Activated CD4-positive, CD25-positive, alpha-beta regulatory T cell treated with anti-CD3 and anti-CD28 coated beads, Interleukin-2, amount 50 U/mL, for 16 hours (primary cell): ENCODE data around the gene IMMT.
"Not testable (repeated sequence)": the region's sequence is repeated elsewhere in the genome, so short reads cannot be mapped to it uniquely, and the experiment has no call there.

Source experiments
- DNase-seq: peaks from one replicate; pipeline ENCODE4 v3.0.0-alpha.2; 2020; ENCODE audit warnings: low read depth, low spot score

The IMMT gene

GRCh38 chr2:86195055-86195807 is at the start of gene IMMT:
Gene IMMT, minus strand, starts transcription at chr2:86195462. Its CDS starts 80 bp downstream, at chr2:86195382.
- peak; percentile 86 for DNase-seq

- not testable (repeated sequence) for DNase-seq
Observed at GRCh38 chr2:86244781-86245180, 49.5 kb upstream of the IMMT start.

- no peak for DNase-seq
Observed at GRCh38 chr2:86243950-86244733, 48.9 kb upstream of the IMMT start.

GRCh38 chr2:86243272-86243671 is 48.0 kb upstream of the IMMT start:
- DNase-seq = no peak

- DNase-seq = no peak
Observed at GRCh38 chr2:86241611-86242010, 46.3 kb upstream of the IMMT start.

GRCh38 chr2:86240251-86240650 is 45.0 kb upstream of the IMMT start:
- DNase-seq = no peak

- no peak for DNase-seq
Observed at GRCh38 chr2:86239745-86240144, 44.5 kb upstream of the IMMT start.

- no peak for DNase-seq
Observed at GRCh38 chr2:86239326-86239725, 44.1 kb upstream of the IMMT start.

GRCh38 chr2:86238354-86238753 is 43.1 kb upstream of the IMMT start:
- no peak for DNase-seq

DNA sequence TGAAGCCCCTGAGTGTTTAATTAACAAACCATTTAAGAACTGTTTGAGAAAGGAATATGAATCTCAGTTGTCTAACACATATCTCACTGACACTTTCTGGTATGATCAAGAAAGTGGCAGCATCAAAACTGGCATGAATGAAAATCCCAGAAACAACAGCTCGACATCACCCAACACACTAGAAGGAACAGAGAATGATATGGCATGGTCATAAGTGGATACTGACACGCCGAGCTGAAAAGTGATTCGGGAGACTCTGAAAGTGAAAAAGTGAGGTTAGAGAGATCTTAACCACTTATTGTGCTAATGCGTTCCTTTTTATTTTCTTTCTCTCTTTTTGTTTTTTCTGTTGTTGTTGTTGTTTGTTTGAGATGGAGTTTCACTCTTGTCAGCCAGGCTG is 41.9 kb upstream of the IMMT start:
- no peak for DNase-seq

DNA sequence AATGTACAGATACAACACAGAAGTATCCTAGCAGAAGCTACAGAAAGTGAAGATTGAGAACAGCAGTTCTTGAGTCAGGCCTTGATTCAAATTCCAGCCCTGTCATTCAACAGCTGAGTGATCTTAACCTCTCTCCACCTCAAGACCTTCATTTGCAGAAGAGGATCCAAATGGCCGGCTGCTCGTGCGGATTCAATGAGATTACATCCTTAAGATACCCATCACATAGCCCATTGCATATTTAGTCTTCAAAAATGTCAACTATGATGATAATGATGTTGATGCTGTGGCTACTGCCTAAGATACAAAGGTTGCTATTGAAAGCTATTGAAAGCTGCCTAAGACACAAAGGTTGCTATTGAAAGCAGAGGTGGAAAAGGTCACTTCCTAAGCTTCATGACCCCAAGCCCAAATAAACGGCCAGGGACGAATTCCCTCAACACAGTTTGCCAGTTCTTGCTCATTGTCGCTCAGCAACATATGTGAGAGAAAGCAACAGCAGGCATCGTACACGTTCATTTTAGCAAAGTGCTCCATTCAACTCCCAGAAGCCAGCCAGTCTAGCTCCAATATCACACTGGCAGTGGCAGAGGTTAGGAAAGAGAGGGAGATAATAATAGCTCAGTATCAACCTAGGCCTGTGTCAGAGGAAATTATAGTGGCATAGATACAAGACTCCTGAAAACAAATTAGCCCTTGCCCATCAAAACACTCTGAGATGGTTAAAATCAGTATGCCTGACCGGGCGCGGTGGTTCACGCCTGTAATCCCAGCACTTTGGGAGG is 40.1 kb upstream of the IMMT start:
- DNase-seq = no peak

- no peak for DNase-seq
Observed at GRCh38 chr2:86234563-86235131, 39.4 kb upstream of the IMMT start.

GRCh38 chr2:86233436-86233835 is 38.2 kb upstream of the IMMT start:
- DNase-seq = no peak

- no peak for DNase-seq
Observed at GRCh38 chr2:86232910-86233309, 37.6 kb upstream of the IMMT start.

GRCh38 chr2:86232373-86232784 is 37.1 kb upstream of the IMMT start:
- no peak for DNase-seq

DNA sequence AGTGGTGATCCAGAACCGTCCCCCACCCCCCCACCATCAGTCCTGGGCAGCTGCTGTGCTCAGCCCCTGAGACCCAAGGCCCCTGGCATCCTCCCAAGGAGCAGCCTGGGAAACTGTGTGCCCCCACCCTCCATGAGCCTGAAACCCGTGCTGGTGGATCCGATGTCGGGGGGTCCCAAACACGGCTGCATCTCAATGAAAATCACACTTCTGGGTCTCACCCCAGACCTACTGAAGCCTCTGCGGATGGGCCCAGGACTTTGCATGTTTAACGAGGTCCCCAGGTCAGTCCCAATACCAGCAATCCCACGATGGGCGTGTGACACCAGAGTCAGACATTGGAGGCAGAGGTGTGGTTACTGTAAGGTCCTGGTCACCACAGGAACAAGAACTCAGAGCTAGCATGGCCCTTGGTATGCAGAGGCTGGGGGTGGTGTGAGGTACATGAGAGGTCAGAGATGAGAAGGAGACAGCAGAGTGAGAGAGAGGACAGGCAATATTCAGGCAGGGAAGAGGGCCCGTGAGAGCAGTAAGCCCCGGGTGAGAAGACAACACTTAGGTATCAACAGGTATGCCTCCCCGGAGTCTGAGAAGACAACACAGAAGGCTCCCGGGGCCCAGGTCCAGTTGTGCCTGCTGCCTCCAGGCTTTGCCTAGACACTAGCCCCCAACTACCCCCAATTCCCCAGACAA is 36.6 kb upstream of the IMMT start:
- no peak for DNase-seq

GRCh38 chr2:86230961-86231360 is 35.7 kb upstream of the IMMT start:
- no peak for DNase-seq

DNA sequence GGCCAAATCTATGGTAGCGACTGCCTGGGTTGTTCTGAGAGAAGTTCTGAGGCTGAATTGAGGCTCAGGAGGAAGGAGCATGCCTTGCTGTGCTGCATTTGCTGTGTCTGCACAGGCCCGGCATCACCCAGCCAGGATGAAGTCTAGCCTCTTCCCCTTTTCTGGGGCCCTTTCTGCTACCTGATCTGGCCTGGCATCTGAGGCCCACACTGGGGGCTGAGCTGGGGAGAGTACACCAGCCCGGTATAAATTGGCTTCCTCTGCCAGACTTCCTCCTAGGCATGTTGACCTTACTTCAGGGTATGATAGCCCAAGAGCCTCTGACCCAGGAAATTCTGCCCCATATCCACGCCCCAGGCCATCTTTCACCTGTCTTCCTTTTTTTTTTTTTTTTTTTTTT is 34.0 kb upstream of the IMMT start:
- DNase-seq = no peak

- DNase-seq = not testable (repeated sequence)
Observed at GRCh38 chr2:86228574-86228973, 33.3 kb upstream of the IMMT start.

GRCh38 chr2:86227685-86228084 is 32.4 kb upstream of the IMMT start:
- DNase-seq = no peak
